Coronary artery (tissue), 2 donors: ENCODE measurements around the gene C16orf74.

ENCODE experiments used
- DNase-seq: peaks from one replicate; pipeline ENCODE4 v3.0.0-alpha.2; 2017; ENCODE audit warnings: low spot score
- H3K27ac ChIP-seq, 2 donors: fragments of 200-600 bp; sonication (generic); one replicate each; pipeline ENCODE4 v1.5.1; 2016 to 2019
- H3K4me3 ChIP-seq: fragments of 200-600 bp; sonication (generic); 2 replicates; pipeline ENCODE4 v1.5.1; 2016; ENCODE audit warnings: mild to moderate bottlenecking, moderate library complexity
- CTCF ChIP-seq: fragments of 200-600 bp; sonication (generic); IDR thresholded peaks from one replicate; pipeline ENCODE4 v1.5.1; 2019; ENCODE audit warnings: antibody characterized with exemption

The C16orf74 gene

GRCh38 chr16:85735225-85735635 is 15.7 kb downstream of the C16orf74 start:
- no peak overlapping the region for H3K27ac ChIP-seq
- TF ChIP-seq CTCF, result no peak
- no peak overlapping the region for H3K4me3 ChIP-seq
- no peak for DNase-seq

GRCh38 chr16:85734311-85735017 is 16.4 kb downstream of the C16orf74 start:
- Histone ChIP-seq H3K27ac (no peak overlapping the region), H3K4me3 (no peak overlapping the region)
- TF ChIP-seq CTCF, result no peak
- DNase-seq, result no peak

- Histone ChIP-seq H3K4me3 (no peak overlapping the region), H3K27ac (no peak overlapping the region)
- no peak for TF ChIP-seq CTCF
- no peak for DNase-seq
These were observed 17.1 kb downstream of the C16orf74 start for GRCh38 chr16:85733839-85734170.

GRCh38 chr16:85733155-85733838 is 17.6 kb downstream of the C16orf74 start:
- DNase-seq, result no peak
- TF ChIP-seq CTCF, result no peak
- Histone ChIP-seq H3K27ac (no peak overlapping the region), H3K4me3 (no peak overlapping the region)

GRCh38 chr16:85731179-85731578 is 19.7 kb downstream of the C16orf74 start:
- no peak for DNase-seq
- H3K27ac ChIP-seq, result no peak overlapping the region
- no peak overlapping the region for H3K4me3 ChIP-seq
- no peak for TF ChIP-seq CTCF

- TF ChIP-seq CTCF, result no peak
- Histone ChIP-seq H3K27ac (no peak overlapping the region), H3K4me3 (no peak overlapping the region)
- DNase-seq, result no peak
These were observed 20.8 kb downstream of the C16orf74 start for GRCh38 chr16:85730186-85730465.

GRCh38 chr16:85729452-85730185 is 21.3 kb downstream of the C16orf74 start:
- no peak for TF ChIP-seq CTCF
- no peak overlapping the region for H3K27ac ChIP-seq
- DNase-seq, result no peak

More at GRCh38 chr16:85729452-85730185, 21.3 kb downstream of the C16orf74 start:
- no peak overlapping the region for H3K4me3 ChIP-seq
